ENCODE results near the gene VIPR2.

DNA sequence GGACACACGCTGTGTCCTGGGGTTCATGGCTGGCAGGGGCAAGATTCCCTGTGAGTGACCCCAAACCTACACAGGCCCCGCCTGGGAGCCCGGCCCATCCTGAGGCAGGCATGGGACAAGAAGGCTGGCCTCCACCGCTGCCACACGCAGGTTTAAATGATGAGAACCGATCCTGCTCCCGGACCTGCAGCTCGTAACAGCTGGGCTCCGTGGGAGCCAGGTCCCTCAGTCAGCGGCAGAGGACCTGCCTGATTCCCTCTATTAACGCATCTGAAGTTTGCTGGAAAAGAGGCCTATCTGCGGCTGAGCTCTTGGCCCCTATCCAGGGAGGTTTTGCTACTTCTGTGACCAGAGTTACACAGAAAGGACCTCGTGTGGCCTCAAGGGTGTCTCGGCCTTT is 112.3 kb downstream of the VIPR2 start:
- TF ChIP-seq NANOG (IDR thresholded peaks at IDR 0.05; ENCODE audit: borderline replicate concordance) (no peak), POLR2AphosphoS5 (IDR thresholded peaks at IDR 0.05; ENCODE audit: low read depth) (no peak), EZH2 (IDR thresholded peaks at IDR 0.05; ENCODE audit: low read depth, unreplicated experiment) (no peak), EZH2phosphoT487 (IDR thresholded peaks at IDR 0.05; ENCODE audit: unreplicated experiment) (no peak), CREB1 (CRISPR knock-in tag; IDR thresholded peaks at IDR 0.05; ENCODE audit: low read depth) (no peak)
- TF ChIP-seq, protein P1, sequence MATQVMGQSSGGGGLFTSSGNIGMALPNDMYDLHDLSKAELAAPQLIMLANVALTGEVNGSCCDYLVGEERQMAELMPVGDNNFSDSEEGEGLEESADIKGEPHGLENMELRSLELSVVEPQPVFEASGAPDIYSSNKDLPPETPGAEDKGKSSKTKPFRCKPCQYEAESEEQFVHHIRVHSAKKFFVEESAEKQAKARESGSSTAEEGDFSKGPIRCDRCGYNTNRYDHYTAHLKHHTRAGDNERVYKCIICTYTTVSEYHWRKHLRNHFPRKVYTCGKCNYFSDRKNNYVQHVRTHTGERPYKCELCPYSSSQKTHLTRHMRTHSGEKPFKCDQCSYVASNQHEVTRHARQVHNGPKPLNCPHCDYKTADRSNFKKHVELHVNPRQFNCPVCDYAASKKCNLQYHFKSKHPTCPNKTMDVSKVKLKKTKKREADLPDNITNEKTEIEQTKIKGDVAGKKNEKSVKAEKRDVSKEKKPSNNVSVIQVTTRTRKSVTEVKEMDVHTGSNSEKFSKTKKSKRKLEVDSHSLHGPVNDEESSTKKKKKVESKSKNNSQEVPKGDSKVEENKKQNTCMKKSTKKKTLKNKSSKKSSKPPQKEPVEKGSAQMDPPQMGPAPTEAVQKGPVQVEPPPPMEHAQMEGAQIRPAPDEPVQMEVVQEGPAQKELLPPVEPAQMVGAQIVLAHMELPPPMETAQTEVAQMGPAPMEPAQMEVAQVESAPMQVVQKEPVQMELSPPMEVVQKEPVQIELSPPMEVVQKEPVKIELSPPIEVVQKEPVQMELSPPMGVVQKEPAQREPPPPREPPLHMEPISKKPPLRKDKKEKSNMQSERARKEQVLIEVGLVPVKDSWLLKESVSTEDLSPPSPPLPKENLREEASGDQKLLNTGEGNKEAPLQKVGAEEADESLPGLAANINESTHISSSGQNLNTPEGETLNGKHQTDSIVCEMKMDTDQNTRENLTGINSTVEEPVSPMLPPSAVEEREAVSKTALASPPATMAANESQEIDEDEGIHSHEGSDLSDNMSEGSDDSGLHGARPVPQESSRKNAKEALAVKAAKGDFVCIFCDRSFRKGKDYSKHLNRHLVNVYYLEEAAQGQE (IDR thresholded peaks at IDR 0.05; ENCODE audit: unreplicated experiment), result no peak
- TF ChIP-seq, protein P2, sequence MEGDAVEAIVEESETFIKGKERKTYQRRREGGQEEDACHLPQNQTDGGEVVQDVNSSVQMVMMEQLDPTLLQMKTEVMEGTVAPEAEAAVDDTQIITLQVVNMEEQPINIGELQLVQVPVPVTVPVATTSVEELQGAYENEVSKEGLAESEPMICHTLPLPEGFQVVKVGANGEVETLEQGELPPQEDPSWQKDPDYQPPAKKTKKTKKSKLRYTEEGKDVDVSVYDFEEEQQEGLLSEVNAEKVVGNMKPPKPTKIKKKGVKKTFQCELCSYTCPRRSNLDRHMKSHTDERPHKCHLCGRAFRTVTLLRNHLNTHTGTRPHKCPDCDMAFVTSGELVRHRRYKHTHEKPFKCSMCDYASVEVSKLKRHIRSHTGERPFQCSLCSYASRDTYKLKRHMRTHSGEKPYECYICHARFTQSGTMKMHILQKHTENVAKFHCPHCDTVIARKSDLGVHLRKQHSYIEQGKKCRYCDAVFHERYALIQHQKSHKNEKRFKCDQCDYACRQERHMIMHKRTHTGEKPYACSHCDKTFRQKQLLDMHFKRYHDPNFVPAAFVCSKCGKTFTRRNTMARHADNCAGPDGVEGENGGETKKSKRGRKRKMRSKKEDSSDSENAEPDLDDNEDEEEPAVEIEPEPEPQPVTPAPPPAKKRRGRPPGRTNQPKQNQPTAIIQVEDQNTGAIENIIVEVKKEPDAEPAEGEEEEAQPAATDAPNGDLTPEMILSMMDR (conservative IDR thresholded peaks at IDR 0.05; ENCODE audit: low read depth in 2 of 2), result no peak

Data from GM23338 (cell line).